IPS-15b (cell line): ENCODE data around the gene MFAP4.

Source experiments
- H3K27me3 ChIP-seq: one replicate; pipeline ENCODE4 v1.6.1; 2013; ENCODE audit warnings: low read length; ENCODE audit not compliant: control insufficient read depth, insufficient read depth
- H3K36me3 ChIP-seq: one replicate; pipeline ENCODE4 v1.6.1; 2013; ENCODE audit warnings: low read length; ENCODE audit not compliant: control insufficient read depth, insufficient read depth
- H3K4me1 ChIP-seq: one replicate; pipeline ENCODE4 v1.6.1; 2013; ENCODE audit warnings: mild to moderate bottlenecking, low read length; ENCODE audit not compliant: control insufficient read depth, insufficient read depth
- H3K4me3 ChIP-seq: one replicate; pipeline ENCODE4 v1.5.1; 2013; ENCODE audit warnings: low read depth, low read length
- H3K9ac ChIP-seq: one replicate; pipeline ENCODE4 v1.6.1; 2013; ENCODE audit warnings: low read depth, mild to moderate bottlenecking, low read length
- H3K9me3 ChIP-seq: one replicate; pipeline ENCODE4 v1.6.1; 2013; ENCODE audit warnings: mild to moderate bottlenecking, low read length; ENCODE audit not compliant: control insufficient read depth, insufficient read depth

The MFAP4 gene

DNA sequence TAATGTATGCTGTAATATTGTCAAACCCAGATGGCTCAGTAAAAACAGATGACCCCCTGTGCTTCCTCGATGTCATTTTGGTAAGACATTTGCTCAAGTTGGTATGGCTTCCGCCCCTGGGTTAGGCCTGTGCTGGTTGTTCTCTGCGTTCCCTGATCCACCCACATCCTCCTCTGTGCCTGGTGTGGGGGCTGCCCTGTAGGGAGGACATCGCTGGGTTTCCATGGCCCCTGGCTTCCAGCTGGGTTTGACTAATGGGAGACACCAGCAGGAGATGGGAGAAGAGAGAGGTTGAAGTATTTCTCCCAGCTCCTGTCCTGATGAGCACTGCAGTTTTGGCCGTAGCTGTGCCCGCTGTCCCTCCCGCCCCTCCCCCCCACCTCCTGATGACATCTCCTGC is 4.4 kb upstream of the MFAP4 start:
- Histone ChIP-seq H3K9me3 (no peaks in the 10 kb centered on the region), H3K36me3 (no peaks in the 10 kb centered on the region), H3K4me3 (no peak overlapping the region), H3K27me3 (no peaks in the 10 kb centered on the region), H3K9ac (no peak overlapping the region), H3K4me1 (peaks cover 9% of the 10 kb centered on the region)

DNA sequence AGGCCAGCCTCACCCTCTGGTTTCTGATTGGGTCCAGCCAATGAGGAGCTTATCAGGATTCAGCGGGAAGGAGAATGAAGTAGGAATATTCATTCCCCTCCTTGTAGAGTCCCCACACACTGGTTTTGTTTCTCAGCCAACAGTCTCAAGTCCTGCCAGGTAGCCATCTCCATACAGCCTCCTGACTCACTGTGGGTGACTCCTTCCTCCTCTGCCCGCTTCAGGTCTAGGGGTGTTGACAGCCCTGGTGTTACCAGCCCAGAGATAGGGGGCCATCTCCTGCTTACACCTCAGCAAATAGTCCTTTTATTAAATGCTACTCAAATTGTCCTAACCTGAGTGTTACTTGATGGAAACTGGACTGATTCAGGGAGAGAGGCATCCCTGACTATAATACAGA is 4.0 kb upstream of the MFAP4 start:
- Histone ChIP-seq H3K9me3 (no peaks in the 10 kb centered on the region), H3K4me3 (no peak overlapping the region), H3K4me1 (peaks cover 14% of the 10 kb centered on the region), H3K9ac (peak overlapping the region; percentile 32), H3K36me3 (no peaks in the 10 kb centered on the region), H3K27me3 (no peaks in the 10 kb centered on the region)

DNA sequence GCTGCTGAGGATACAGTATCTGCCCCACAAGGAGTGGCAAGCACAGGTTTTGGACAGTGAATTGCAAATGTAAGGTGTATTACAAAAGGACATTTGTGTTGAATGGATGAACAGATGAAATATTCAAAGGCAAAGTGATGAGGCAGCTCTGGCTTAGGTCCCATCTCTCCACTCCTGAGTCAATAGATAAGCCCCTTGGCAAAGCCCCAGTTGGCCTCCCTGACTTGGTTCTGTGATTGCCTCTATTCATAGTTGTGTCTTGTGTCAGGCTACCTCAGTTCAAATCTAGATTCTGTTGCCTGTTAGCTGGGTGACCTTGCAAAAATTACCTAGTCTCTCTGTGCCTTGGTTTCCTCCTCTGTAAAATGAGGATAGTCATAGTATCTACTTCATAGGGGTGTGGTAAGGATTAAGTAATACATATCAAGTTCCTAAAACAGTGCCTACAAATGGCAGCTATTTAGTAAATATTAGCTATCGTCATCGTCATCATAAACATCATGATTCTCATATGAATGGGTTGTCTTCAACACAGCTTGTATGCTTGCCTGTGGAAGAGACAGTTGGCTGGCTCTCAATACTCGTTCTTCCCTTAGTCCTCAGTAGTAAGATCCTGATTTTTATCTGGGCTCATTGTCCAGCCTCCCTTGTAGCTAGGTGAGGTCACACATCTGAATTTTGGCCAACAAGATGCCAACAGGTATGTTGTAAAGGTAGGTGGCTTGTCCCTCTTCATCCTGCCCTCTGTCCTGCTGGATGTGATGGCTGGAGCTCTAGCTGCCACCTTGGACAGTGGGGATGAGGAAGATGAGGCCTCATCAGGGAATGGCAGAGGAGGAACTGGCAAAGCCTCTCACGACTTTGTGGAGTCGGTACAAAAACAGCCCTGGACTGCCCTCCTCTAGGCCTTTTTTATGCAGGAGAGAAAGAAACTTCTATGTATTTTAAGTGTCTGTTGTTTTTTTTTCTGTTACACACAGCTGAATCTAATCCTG is 2.1 kb upstream of the MFAP4 start:
- Histone ChIP-seq H3K9ac (no peak overlapping the region), H3K36me3 (peaks cover 15% of the 10 kb centered on the region), H3K4me1 (peaks cover 15% of the 10 kb centered on the region), H3K27me3 (no peaks in the 10 kb centered on the region), H3K4me3 (no peak overlapping the region), H3K9me3 (no peaks in the 10 kb centered on the region)

DNA sequence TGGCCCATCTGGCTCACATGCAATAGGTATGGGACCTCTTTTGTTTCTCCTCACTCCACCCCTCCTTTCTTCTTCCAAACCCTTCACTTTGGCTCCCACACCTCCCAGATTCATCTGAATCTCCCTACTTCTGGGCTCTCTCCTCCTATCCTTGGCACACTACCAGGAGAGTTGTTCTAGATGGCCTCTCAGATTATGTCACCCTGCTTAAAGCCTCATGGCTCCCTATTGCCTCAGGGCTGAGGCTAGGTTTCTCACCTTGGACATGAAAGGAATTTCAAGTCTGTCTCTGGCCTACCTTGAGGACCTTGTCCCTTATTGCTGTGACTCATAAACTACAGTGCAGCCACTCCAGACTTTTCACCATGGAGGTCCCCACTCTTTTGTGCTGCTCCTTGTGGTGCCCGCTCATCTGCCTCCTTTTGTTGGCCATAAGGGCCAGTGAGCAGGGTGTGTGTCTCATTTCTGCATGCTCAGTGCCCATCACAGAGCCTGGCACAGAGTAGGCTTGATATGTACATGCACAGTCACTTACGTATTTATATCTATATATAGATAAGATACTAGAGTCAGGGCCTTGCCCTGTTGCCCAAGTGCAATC is 1.0 kb upstream of the MFAP4 start:
- Histone ChIP-seq H3K36me3 (peaks cover 24% of the 10 kb centered on the region), H3K9me3 (no peaks in the 10 kb centered on the region), H3K9ac (peak overlapping the region; percentile 24), H3K27me3 (no peaks in the 10 kb centered on the region), H3K4me3 (no peak overlapping the region), H3K4me1 (peaks cover 15% of the 10 kb centered on the region)

DNA sequence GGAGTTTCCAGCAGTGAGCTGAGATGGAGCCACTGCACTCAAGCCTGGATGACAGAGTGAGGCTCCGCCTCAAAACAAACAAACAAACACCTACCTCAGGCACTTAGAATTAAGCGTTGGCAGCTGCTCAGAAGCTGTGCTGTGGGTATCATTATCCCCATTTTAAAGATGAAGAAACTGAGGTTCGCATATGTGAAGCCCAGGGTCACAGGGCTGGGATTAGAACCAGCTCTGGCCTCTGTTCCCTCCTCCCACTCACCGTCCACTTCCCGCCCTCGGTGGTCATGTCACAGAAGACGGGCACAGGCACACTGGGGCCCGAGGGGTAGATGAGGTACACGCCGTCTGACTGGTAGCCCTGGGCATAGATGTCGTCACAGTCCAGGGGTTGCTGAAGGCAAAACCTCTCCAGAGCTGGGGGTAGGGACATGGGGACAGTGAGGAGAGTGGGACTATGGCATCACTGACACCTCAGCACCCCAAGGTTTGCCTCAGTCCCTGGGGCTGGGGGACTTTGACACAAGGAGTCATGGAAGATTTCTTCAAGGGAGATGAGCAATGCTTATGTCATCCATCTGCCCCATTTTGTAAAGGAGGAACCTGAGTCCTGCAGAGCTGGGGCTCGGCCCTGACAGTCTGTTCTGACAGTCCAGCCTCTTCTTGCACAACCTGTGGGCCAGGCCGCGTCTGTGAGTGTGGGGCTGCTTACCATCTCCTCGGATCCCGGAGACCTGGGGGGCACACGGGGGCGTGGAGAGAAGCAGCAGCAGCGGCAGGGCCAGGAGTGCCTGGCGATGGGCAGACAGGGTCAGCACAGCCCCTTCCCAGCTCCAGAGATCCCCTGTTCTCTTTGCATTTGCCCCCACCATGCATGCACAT is 700 bp downstream of the MFAP4 start:
- Histone ChIP-seq H3K9ac (peak overlapping the region; percentile 47), H3K27me3 (no peaks in the 10 kb centered on the region), H3K36me3 (peaks cover 40% of the 10 kb centered on the region), H3K9me3 (no peaks in the 10 kb centered on the region), H3K4me3 (no peak overlapping the region), H3K4me1 (peaks cover 12% of the 10 kb centered on the region)

DNA sequence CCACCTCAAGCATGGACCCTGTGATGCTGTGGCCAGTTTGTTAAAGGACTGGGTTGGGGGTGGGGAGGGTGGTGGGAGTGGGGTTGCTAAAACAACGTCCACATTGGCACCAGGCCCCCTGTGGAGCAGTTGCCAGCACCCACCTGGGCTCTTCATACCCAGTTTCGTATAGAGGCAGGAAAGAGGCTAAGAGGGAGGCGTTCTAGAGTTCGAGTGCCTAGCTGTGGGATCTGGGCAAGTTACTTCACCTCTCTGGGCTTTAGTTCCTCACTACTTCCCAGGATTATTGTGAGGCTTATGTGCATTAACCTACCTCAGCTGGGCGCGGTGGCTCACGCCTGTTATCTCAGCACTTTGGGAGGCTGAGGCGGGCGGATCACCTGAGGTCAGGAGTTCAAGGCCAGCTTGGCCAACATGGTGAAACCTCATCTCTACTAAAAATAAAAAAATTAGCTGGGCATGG is 1.4 kb downstream of the MFAP4 start:
- Histone ChIP-seq H3K4me1 (peaks cover 12% of the 10 kb centered on the region), H3K4me3 (no peak overlapping the region), H3K9ac (no peak overlapping the region), H3K36me3 (peaks cover 48% of the 10 kb centered on the region), H3K9me3 (no peaks in the 10 kb centered on the region), H3K27me3 (no peaks in the 10 kb centered on the region)

DNA sequence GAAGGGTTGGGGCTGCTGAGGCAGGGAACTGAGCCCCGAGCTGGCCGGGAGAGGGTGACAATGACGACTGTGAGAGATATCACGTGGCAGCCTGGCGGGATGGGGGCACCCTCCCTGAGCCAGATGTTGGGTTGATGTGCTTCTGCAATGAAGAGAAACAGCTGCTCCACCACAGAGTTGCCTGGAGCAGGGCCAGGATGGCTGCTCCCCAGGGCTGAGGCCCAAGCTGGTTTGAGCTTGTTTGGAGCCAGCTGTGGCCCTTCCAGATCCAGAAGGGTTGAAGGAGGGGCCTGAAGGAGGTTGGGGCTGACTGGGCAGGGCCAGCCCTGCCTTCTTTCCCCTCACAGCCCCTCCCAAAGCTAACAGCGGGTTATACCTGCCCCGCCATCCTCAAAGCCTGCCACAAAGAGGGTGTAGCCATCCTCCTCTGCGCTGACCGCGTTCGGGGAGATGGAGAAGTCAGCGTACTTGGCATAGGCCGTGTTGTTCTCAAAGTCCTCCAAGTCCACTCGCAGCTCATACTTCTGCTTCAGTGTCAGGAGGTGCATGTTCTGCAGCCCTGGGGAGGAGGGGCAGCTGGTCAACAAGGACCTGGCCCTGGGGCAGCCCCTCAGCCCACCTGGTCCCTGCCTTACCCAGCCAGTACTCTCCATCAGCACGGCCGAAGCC is 2.1 kb downstream of the MFAP4 start:
- Histone ChIP-seq H3K27me3 (no peaks in the 10 kb centered on the region), H3K4me3 (no peak overlapping the region), H3K36me3 (peaks cover 53% of the 10 kb centered on the region), H3K9ac (no peak overlapping the region), H3K9me3 (no peaks in the 10 kb centered on the region), H3K4me1 (peaks cover 12% of the 10 kb centered on the region)

DNA sequence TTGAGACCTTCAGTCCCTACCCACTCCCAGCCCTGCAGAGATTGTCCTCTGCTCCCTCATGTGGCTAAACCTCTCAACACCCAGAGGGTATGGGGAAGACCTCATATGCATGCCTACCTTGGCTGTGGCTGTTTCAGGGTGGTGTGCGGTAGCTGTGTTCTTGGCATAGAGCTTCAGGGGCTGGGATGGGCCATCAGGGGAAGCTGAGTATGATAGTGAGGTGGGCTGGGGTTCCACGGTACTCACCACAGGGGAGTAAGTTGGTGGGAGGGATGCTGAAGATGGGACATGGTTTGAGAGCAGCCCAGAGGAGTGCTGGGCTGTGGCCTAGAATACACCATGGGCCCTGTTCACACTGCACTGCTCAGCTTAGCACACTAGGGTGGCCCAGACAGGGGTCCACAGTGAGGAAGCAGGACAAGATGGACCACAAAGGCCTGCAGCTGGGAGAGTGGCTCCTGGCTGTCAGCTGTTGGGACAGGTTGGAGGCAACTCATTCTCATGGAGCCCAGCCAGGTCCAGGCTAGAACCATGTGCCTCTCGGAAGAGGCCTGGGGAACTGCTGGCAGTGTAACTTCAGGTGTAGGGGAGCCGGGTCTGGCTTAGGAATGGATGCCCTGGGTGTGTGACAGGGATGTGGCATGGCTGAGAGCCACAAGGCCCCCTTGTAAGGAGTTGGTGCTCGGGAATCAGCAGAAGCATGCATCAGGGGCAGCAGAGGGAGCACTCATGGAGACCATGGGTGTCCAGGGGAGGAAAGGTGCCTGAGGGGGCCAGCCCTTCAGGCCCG is 3.1 kb downstream of the MFAP4 start:
- H3K27me3 ChIP-seq = no peaks in the 10 kb centered on the region
- no peak overlapping the region for H3K9ac ChIP-seq
- peaks cover 59% of the 10 kb centered on the region for H3K36me3 ChIP-seq
- H3K9me3 ChIP-seq = no peaks in the 10 kb centered on the region
- H3K4me1 ChIP-seq = peaks cover 17% of the 10 kb centered on the region
- no peak overlapping the region for H3K4me3 ChIP-seq

DNA sequence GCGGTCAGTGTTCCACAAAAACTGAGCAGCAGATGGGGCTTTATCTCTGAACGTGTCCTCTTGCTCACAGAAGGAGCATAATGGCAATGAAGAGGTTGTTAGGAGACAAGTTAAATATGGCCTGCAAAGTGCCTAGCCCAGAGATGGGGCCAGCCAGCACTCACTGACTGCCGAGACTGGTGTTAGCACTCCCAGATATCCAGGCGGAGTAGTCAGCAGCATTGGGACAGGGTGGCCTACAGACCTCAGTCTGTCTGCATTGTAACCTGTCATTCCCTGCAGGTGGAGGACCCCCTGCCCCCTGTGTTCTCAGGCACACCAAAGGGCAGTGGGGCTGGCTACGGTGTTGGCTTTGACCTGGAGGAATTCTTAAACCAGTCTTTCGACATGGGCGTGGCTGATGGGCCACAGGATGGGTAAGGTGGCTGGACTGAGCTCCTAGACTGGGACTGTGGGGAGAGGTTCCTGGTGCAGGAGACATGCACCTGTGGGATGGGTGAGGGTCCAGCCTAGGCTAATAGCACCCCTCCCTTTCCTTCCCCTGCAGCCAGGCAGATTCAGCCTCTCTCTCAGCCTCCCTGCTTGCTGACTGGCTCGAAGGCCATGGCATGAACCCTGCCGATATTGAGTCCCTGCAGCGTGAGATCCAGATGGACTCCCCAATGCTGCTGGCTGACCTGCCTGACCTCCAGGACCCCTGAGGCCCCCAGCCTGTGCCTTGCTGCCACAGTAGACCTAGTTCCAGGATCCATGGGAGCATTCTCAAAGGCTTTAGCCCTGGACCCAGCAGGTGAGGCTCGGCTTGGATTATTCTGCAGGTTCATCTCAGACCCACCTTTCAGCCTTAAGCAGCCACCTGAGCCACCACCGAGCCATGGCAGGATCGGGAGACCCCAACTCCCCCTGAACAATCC is 4.2 kb downstream of the MFAP4 start:
- Histone ChIP-seq H3K36me3 (peaks cover 59% of the 10 kb centered on the region), H3K4me1 (peaks cover 14% of the 10 kb centered on the region), H3K27me3 (no peaks in the 10 kb centered on the region), H3K4me3 (no peak overlapping the region), H3K9ac (no peak overlapping the region), H3K9me3 (no peaks in the 10 kb centered on the region)
